Osteoblast (primary cell): ENCODE data around the gene SMIM27. TPM values are rescaled to one million over a fixed set of nuclear protein-coding genes. Genes with fewer than 3 reads are reported as not detected.
A peak's percentile ranks its signal among the peaks of the same experiment; 100 is the strongest.

Source experiments
- DNase-seq: peaks from one replicate; pipeline ENCODE4 v3.0.0; 2011; ENCODE audit warnings: low spot score, mixed read lengths; ENCODE audit not compliant: insufficient read length; ENCODE audit errors: missing footprints
- H2AFZ ChIP-seq: 2 replicates; pipeline ENCODE4 v1.6.0; 2011; ENCODE audit warnings: mild to moderate bottlenecking, low read length
- H3K27ac ChIP-seq: 2 replicates; pipeline ENCODE4 v1.5.1; 2011; ENCODE audit warnings: mild to moderate bottlenecking, low read depth, low read length, moderate library complexity
- H3K27me3 ChIP-seq: 2 replicates; pipeline ENCODE4 v1.6.0; 2012; ENCODE audit warnings: mild to moderate bottlenecking, control low read depth, inconsistent platforms, low read length, moderate library complexity; ENCODE audit not compliant: insufficient read depth
- H3K36me3 ChIP-seq: 2 replicates; pipeline ENCODE4 v1.5.1; 2011; ENCODE audit warnings: mild to moderate bottlenecking, low read length, control low read depth, moderate library complexity; ENCODE audit not compliant: insufficient read depth
- H3K4me1 ChIP-seq: 2 replicates; pipeline ENCODE4 v1.5.1; 2011; ENCODE audit warnings: mild to moderate bottlenecking, low read length, control low read depth, moderate library complexity; ENCODE audit not compliant: insufficient read depth
- H3K4me2 ChIP-seq: 2 replicates; pipeline ENCODE4 v1.6.0; 2011; ENCODE audit warnings: mild to moderate bottlenecking, low read length; ENCODE audit not compliant: insufficient read depth
- H3K4me3 ChIP-seq: fragments of 200-600 bp; sonication (generic); 3 replicates; pipeline ENCODE4 v1.5.1; 2012; ENCODE audit warnings: mild to moderate bottlenecking, low read length, inconsistent platforms; ENCODE audit not compliant: insufficient read depth
- H3K79me2 ChIP-seq: 2 replicates; pipeline ENCODE4 v1.6.0; 2012; ENCODE audit warnings: mild to moderate bottlenecking, low read length, control low read depth, inconsistent platforms; ENCODE audit not compliant: insufficient read depth
- H3K9me3 ChIP-seq: 2 replicates; pipeline ENCODE4 v1.5.1; 2011; ENCODE audit warnings: low read depth, low read length, control low read depth
- H4K20me1 ChIP-seq: 2 replicates; pipeline ENCODE4 v1.6.0; 2012; ENCODE audit warnings: mild to moderate bottlenecking, low read length, control low read depth; ENCODE audit not compliant: insufficient read depth
- CTCF ChIP-seq: IDR thresholded peaks from 2 replicates; pipeline ENCODE4 v1.5.1; 2011; ENCODE audit warnings: mild to moderate bottlenecking, low read depth, low read length, moderate library complexity; ENCODE audit errors: extremely low read depth
- total RNA-seq: library from RNA; depleted of rRNA; stranded (reverse); fragments of >200 nt; gene quantifications from 2 replicates; pipeline ENCODE4 v1.2.3, GENCODE V29; 2012

Gene SMIM27
- total RNA-seq, 1 donor: 1.8 TPM

- peaks cover 77% of the 10 kb centered on the region for H3K79me2 ChIP-seq
- peaks cover 9% of the 10 kb centered on the region for H3K36me3 ChIP-seq
- H3K4me3 ChIP-seq: peak overlapping the region; percentile 90
- no peaks in the 10 kb centered on the region for H3K9me3 ChIP-seq
- H3K4me1 ChIP-seq: peaks cover 9% of the 10 kb centered on the region
- peak overlapping the region; percentile 98 for H3K27ac ChIP-seq
- H4K20me1 ChIP-seq: peaks cover 34% of the 10 kb centered on the region
- H2AFZ ChIP-seq: peak overlapping the region; percentile 92
- peak overlapping the region; percentile 93 for H3K4me2 ChIP-seq
- TF ChIP-seq CTCF: peak; percentile 5
- H3K27me3 ChIP-seq: no peaks in the 10 kb centered on the region
- DNase-seq: peak; percentile 60
These were observed 2.0 kb upstream of the SMIM27 start for GRCh38 chr9:32550150-32550561.

- Histone ChIP-seq H3K9me3 (no peaks in the 10 kb centered on the region), H3K4me3 (peak overlapping the region; percentile 90), H3K4me1 (peaks cover 9% of the 10 kb centered on the region), H3K27me3 (no peaks in the 10 kb centered on the region), H3K27ac (peak overlapping the region; percentile 98), H3K79me2 (peaks cover 77% of the 10 kb centered on the region), H4K20me1 (peaks cover 32% of the 10 kb centered on the region), H3K4me2 (peak overlapping the region; percentile 93), H2AFZ (peak overlapping the region; percentile 92), H3K36me3 (peaks cover 9% of the 10 kb centered on the region)
- DNase-seq: peak; percentile 97
- TF ChIP-seq CTCF: no peak
These were observed 1.4 kb upstream of the SMIM27 start for GRCh38 chr9:32550562-32551275.

- H2AFZ ChIP-seq: peak overlapping the region; percentile 92
- peaks cover 9% of the 10 kb centered on the region for H3K36me3 ChIP-seq
- peak overlapping the region; percentile 98 for H3K27ac ChIP-seq
- TF ChIP-seq CTCF: no peak
- no peaks in the 10 kb centered on the region for H3K27me3 ChIP-seq
- H3K4me3 ChIP-seq: peak overlapping the region; percentile 90
- peaks cover 76% of the 10 kb centered on the region for H3K79me2 ChIP-seq
- H3K9me3 ChIP-seq: no peaks in the 10 kb centered on the region
- H4K20me1 ChIP-seq: peaks cover 29% of the 10 kb centered on the region
- H3K4me1 ChIP-seq: peaks cover 9% of the 10 kb centered on the region
- H3K4me2 ChIP-seq: peak overlapping the region; percentile 93
- peak; percentile 75 for DNase-seq
These were observed 663 bp upstream of the SMIM27 start for GRCh38 chr9:32551276-32552051.

GRCh38 chr9:32554107-32554506 is 2.0 kb downstream of the SMIM27 start:
- Histone ChIP-seq H3K36me3 (peaks cover 3% of the 10 kb centered on the region), H3K4me2 (no peak overlapping the region), H3K79me2 (peaks cover 58% of the 10 kb centered on the region), H2AFZ (no peak overlapping the region), H4K20me1 (peaks cover 17% of the 10 kb centered on the region), H3K4me1 (peaks cover 9% of the 10 kb centered on the region), H3K27me3 (no peaks in the 10 kb centered on the region), H3K27ac (no peak overlapping the region), H3K9me3 (no peaks in the 10 kb centered on the region), H3K4me3 (no peak overlapping the region)
- no peak for DNase-seq
- TF ChIP-seq CTCF: no peak
